ENCODE data around the gene INHBB. TPM values are rescaled to one million over a fixed set of nuclear protein-coding genes. Genes with fewer than 3 reads are reported as not detected.

The INHBB gene
- total RNA-seq, 2 donors from 2014 or later = 35.9 to 83.7 TPM

GRCh38 chr2:120330946-120331822 lies 14.8 kb upstream of the INHBB start:
- H3K36me3 ChIP-seq = no peaks in the 10 kb centered on the region
- H3K9me3 ChIP-seq = no peaks in the 10 kb centered on the region
- H3K27ac ChIP-seq = no peak overlapping the region
- no peak for DNase-seq (ENCODE audit: low spot score)
- TF ChIP-seq POLR2A (IDR thresholded peaks at IDR 0.05) = no peak
- TF ChIP-seq POLR2AphosphoS5 (IDR thresholded peaks at IDR 0.05) = no peak
- no peak for TF ChIP-seq CTCF (IDR thresholded peaks at IDR 0.05)
- intact Hi-C loops (cut with DNase I) = no loop called here
- no peak overlapping the region for H3K4me3 ChIP-seq
- no peaks in the 10 kb centered on the region for H3K4me1 ChIP-seq (replicated peaks)
- no peaks in the 10 kb centered on the region for H3K27me3 ChIP-seq (replicated peaks; ENCODE audit: insufficient read depth)
- 81% methylated on average over 24 of the region's 24 CpGs for WGBS

- H3K4me3 ChIP-seq = no peak overlapping the region
- H3K27ac ChIP-seq = no peak overlapping the region
- H3K4me1 ChIP-seq (replicated peaks) = no peaks in the 10 kb centered on the region
- no peaks in the 10 kb centered on the region for H3K36me3 ChIP-seq
- intact Hi-C loops (cut with DNase I) = no loop called here
- no peaks in the 10 kb centered on the region for H3K27me3 ChIP-seq (replicated peaks; ENCODE audit: insufficient read depth)
- no peaks in the 10 kb centered on the region for H3K9me3 ChIP-seq
- no peak for DNase-seq (ENCODE audit: low spot score)
- 57% methylated on average over 4 of the region's 4 CpGs for WGBS
- TF ChIP-seq POLR2AphosphoS5 (IDR thresholded peaks at IDR 0.05) (no peak), POLR2A (IDR thresholded peaks at IDR 0.05) (no peak), CTCF (IDR thresholded peaks at IDR 0.05) (no peak)
Observed at GRCh38 chr2:120331903-120332302, 14.0 kb upstream of the INHBB start.

GRCh38 chr2:120332384-120332783 lies 13.6 kb upstream of the INHBB start:
- no peak for TF ChIP-seq CTCF (IDR thresholded peaks at IDR 0.05)
- no peak for TF ChIP-seq POLR2AphosphoS5 (IDR thresholded peaks at IDR 0.05)
- no peak for TF ChIP-seq POLR2A (IDR thresholded peaks at IDR 0.05)
- no peak overlapping the region for H3K4me3 ChIP-seq
- WGBS = 90% methylated on average over 6 of the region's 6 CpGs
- H3K27me3 ChIP-seq (replicated peaks; ENCODE audit: insufficient read depth) = no peaks in the 10 kb centered on the region
- no peaks in the 10 kb centered on the region for H3K9me3 ChIP-seq
- no peaks in the 10 kb centered on the region for H3K36me3 ChIP-seq
- H3K27ac ChIP-seq = no peak overlapping the region
- intact Hi-C loops (cut with DNase I) = no loop called here
- no peak for DNase-seq (ENCODE audit: low spot score)
- no peaks in the 10 kb centered on the region for H3K4me1 ChIP-seq (replicated peaks)

- H3K36me3 ChIP-seq = no peaks in the 10 kb centered on the region
- H3K4me3 ChIP-seq = no peak overlapping the region
- H3K4me1 ChIP-seq (replicated peaks) = no peaks in the 10 kb centered on the region
- no peaks in the 10 kb centered on the region for H3K27me3 ChIP-seq (replicated peaks; ENCODE audit: insufficient read depth)
- no peak overlapping the region for H3K27ac ChIP-seq
- 93% methylated on average over 1 of the region's 1 CpG for WGBS
- intact Hi-C loops (cut with DNase I) = no loop called here
- no peak for DNase-seq (ENCODE audit: low spot score)
- no peaks in the 10 kb centered on the region for H3K9me3 ChIP-seq
- TF ChIP-seq CTCF (IDR thresholded peaks at IDR 0.05) (no peak), POLR2AphosphoS5 (IDR thresholded peaks at IDR 0.05) (no peak), POLR2A (IDR thresholded peaks at IDR 0.05) (no peak)
Observed at GRCh38 chr2:120334068-120334467, 11.9 kb upstream of the INHBB start.

- intact Hi-C loops (cut with DNase I) = no loop called here
- Histone ChIP-seq H3K27me3 (replicated peaks; ENCODE audit: insufficient read depth) (no peaks in the 10 kb centered on the region), H3K36me3 (no peaks in the 10 kb centered on the region), H3K4me3 (no peak overlapping the region), H3K4me1 (replicated peaks) (no peaks in the 10 kb centered on the region), H3K27ac (no peak overlapping the region), H3K9me3 (no peaks in the 10 kb centered on the region)
- DNase-seq (ENCODE audit: low spot score) = no peak
- WGBS = 91% methylated on average over 8 of the region's 8 CpGs
- TF ChIP-seq CTCF (IDR thresholded peaks at IDR 0.05) (no peak), POLR2AphosphoS5 (IDR thresholded peaks at IDR 0.05) (no peak), POLR2A (IDR thresholded peaks at IDR 0.05) (no peak)
Observed at GRCh38 chr2:120336749-120337148, 9.2 kb upstream of the INHBB start.

Data from prostate gland (tissue), 2 donors.